Measurements from ENCODE around the gene DNLZ.
"Not testable (repeated sequence)": the region's sequence is repeated elsewhere in the genome, so short reads cannot be mapped to it uniquely, and the experiment has no call there.

Gene DNLZ

DNA sequence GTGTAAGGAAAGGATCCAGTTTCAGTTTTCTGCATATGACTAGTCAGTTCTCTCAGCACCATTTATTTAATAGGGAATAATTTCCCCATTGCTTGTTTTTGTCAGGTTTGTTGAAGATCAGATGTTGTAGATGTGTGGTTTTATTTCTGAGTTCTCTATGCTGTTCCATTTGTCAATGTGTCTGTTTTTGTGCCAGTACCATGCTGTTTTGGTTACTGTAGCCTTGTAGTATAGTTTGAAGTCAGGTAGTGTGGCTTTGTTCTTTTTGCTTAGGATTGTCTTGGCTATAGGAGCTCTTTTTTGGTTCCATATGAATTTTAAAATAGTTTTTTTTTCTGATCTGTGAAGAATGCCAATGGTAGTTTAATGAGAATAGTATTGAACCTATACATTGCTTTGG lies 42.6 kb downstream of the DNLZ start:
- DNase-seq (ENCODE audit: low read depth in 3 of 3, low spot score in 1 of 3): not testable (repeated sequence)

DNA sequence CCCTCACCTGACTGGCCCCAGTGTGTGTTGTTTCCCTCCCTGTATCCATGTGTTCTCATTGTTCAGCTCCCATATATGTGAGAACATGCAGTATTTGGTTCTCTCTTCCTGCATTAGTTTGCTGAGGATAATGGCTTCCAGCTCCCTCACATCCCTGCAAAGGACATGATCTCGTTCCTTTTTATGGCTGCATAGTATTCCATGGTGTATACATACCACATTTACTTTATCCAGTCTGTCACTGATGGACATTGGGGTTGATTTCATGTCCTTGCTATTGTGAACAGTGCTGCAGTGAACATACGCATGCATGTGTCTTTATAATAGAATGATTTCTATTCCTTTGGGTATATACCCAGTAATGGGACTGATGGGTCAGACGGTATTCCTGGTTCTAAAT lies 43.6 kb downstream of the DNLZ start:
- DNase-seq (ENCODE audit: low read depth in 3 of 3, low spot score in 1 of 3): not testable (repeated sequence)

GRCh38 chr9:136319244-136319643 lies 44.3 kb downstream of the DNLZ start:
- not testable (repeated sequence) for DNase-seq (ENCODE audit: low read depth in 3 of 3, low spot score in 1 of 3)

- DNase-seq (ENCODE audit: low read depth in 3 of 3, low spot score in 1 of 3): no peak
These were observed 44.7 kb downstream of the DNLZ start for GRCh38 chr9:136318776-136319241.

GRCh38 chr9:136318111-136318775 lies 45.3 kb downstream of the DNLZ start:
- no peak for DNase-seq (ENCODE audit: low read depth in 3 of 3, low spot score in 1 of 3)

GRCh38 chr9:136317695-136318094 lies 45.8 kb downstream of the DNLZ start:
- DNase-seq (ENCODE audit: low read depth in 3 of 3, low spot score in 1 of 3): no peak

DNA sequence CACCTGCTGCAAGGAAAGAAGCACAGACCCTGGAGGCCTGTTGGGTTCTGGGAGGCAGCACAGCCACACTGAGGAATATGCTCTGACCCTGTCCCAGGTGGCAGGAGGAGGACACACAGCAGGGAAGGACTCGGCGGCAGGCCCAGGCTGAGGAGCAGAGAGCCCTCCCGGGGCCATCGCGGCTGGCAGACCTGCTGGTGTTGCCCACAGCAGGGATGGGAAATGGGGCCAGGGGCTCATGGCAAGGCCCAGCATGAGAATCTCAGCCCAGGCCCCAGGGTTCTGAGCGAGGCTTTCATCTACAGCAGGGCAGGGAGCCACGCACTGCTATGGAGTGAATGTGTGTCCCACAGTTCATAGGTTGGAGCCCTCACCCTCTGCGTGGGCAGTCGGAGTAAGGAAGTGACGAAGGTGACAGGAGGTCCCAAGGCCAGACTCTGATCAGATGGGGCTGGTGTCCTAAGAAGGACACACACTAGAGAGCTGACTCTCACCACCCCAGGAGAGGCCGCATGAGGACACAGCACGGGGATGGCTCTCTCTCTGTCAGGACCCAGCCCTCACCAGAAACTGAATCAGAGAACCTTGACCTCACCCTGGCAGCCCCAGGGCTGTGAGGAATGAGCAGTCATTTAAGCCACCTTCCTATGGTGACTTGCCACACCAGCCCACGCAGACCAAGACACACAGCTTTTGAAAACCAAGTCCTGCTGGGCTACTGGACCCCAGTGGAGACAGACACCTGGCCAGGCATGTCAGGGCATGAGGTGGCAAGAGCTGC lies 46.5 kb downstream of the DNLZ start:
- no peak for DNase-seq (ENCODE audit: low read depth in 3 of 3, low spot score in 1 of 3)

DNA sequence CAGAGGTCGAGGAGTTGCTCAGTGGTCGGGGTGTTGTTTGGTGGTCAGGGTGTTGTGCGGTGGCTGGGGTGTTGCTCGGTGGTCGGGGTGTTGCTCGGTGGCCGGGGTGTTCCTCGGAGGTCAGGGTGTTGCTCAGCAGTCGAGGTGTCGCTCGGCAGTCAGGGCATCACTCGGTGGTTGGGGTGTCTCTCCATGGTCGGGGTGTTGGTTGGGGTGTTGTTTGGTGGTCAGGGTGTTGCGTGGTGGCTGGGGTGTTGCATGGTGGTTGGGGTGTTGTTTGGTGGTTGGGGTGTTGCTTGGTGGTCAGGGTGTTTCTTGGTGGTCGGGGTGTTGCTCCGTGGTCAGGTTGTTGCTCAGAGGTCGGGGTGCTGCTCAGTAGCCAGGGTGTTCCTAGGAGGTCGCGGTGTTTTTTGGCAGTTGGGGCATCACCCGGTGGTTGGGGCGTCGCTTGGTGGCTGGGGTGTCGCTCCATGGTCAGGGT lies 47.2 kb downstream of the DNLZ start:
- no peak for DNase-seq (ENCODE audit: low read depth in 3 of 3, low spot score in 1 of 3)

DNA sequence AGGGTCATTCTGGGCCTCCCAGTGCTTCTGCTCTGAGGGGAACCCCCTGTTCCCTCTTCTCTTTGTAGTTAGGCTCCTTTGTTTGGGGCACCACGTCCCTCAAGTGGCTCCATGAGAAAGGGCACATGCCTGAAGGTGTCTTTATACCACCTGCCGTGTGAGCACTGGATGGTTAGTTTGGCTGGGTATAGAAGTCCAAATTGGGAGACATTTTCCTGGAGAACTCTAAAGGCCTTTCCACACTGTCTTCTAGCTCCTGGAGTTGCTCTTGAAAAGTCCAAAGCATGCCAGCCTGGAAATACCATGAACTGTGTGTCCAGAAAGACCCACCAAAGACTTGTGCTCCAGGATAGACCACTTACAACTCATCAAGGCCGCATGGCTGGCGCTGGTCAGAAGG lies 48.6 kb downstream of the DNLZ start:
- no peak for DNase-seq (ENCODE audit: low read depth in 3 of 3, low spot score in 1 of 3)

DNA sequence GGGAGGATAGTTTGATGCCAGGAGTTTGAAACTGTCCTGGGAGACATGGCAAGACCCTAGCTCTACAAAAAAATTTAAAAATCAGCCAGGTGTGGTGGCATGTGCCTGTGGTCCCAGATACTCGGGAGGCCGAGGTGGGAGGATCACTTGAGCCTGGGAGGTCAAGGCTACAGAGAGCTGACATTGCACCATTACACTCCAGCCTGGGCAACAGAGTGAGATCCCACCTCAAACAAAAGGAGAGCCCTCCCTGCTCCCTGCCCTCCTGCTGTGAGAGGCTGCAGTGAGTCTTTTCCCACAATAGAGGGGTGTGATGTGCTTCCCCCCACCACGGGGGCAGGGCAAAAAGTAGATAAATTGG lies 49.5 kb downstream of the DNLZ start:
- DNase-seq (ENCODE audit: low read depth in 3 of 3, low spot score in 1 of 3): no peak

GRCh38 chr9:136313111-136314055 lies 50.2 kb downstream of the DNLZ start:
- no peak for DNase-seq (ENCODE audit: low read depth in 3 of 3, low spot score in 1 of 3)

DNA sequence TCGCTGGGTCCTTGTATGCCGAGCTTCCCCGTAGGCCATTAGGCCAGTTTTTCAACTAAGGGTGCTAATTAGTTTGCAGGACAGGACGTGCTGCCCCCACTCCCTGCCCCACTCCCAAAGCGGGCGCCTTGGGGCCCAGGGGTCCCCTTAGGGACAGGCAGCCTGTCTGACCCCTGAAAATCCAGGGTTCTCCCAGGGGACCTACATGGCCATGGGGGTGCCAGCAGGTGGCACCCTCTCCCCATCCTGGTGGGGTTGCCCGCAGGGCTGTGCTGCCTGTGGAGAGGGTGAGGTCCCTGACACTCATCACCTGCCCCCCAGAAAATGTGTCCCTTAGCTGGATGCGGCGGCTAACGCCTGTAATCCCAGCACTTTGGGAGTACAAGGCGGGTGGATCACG lies 51.1 kb downstream of the DNLZ start:
- DNase-seq (ENCODE audit: low read depth in 3 of 3, low spot score in 1 of 3): peak in 2 of 3 donors; percentile 13 to 27

DNA sequence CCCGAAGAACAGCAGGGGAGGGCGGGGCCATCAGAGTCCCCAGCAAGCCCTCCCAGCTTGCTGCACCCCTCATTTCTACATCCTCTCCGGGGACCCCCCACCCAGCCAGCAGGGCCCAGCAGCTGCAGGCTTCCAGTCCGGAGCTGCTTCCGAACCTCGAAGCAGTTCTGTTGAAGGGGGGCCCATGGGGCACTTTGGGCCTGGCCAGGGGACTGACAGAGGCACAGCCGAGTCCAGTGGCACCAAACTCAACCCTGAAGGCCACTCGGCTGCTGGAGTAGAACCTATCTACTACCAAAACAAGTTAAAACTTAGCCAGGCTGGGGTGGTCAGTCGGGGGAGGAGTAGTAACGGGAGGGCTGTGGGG lies 51.6 kb downstream of the DNLZ start:
- no peak for DNase-seq (ENCODE audit: low read depth in 3 of 3, low spot score in 1 of 3)

DNA sequence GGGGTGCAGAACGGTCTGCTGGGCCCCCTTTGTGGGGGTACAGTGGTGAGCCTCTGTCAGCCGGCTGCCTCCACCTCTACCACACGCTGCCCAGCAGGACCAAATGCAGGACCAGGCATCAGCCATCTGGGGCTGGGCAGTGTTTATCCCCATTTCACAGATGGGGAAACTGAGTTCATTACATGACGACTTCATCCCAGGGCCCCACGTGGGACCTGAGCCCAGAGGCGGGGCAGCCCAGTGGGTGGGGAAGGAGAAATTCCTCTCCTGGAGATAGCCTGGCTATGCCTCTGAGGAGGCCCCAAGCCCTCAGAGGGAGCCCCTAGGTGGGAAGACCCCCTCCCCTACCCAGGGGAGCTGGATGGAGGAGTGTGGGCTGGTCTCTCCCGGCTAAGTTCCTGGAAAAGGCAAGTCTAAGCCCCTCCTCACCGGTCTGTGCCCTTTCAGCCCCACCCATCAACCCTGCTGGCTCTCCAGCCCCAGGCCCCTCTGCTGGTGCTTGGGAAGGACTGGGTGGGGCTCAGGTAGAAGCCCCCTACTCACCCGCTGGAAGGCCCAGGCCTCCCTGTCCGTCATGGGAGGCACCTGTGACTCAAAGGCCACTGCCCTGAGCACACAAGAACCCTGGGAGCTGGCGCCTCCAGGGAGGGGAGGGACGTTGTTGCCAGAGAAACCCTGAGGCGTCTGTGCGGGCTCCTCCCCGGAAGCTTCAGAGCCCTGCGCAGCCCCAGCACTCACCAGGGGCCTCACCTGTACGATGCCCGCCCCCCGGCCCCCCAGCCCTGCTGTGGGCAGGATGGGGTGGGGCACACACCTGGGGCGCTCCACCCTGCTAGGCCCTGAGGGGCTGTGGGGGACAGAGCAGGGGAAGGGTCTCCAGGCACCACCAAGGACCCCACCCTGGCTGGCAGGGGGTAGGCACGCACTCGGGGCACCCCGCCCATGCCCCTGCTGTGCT lies 52.2 kb downstream of the DNLZ start:
- no peak for DNase-seq (ENCODE audit: low read depth in 3 of 3, low spot score in 1 of 3)

- DNase-seq (ENCODE audit: low read depth in 3 of 3, low spot score in 1 of 3): no peak
These were observed 53.1 kb downstream of the DNLZ start for GRCh38 chr9:136310273-136311030.

- DNase-seq (ENCODE audit: low read depth in 3 of 3, low spot score in 1 of 3): no peak
These were observed 53.7 kb downstream of the DNLZ start for GRCh38 chr9:136309806-136310220.

All from stimulated activated CD4-positive, alpha-beta T cell treated with anti-CD3 and anti-CD28 coated beads, TNF-alpha, amount 100 ng/mL, for 1 hour (primary cell).